HL-60 (cell line): ENCODE data around the gene WDR5.

ENCODE experiments used
- DNase-seq, 2 experiments: peaks; one replicate each; pipeline ENCODE4 v3.0.0-alpha.2; 2010 to 2020; ENCODE audit warnings: low read depth in 1 of 2, low spot score in 1 of 2
- H3K27ac ChIP-seq: fragments of 250-450 bp; sonication (Bioruptor Pico); replicated peaks from 2 replicates; pipeline ENCODE4 v1.5.1; 2020; ENCODE audit warnings: mild to moderate bottlenecking, moderate library complexity
- H3K27me3 ChIP-seq: fragments of 250-450 bp; sonication (Bioruptor Pico); 2 replicates; pipeline ENCODE4 v1.5.1; 2021; ENCODE audit warnings: mild to moderate bottlenecking, moderate library complexity; ENCODE audit not compliant: insufficient read depth, poor library complexity, severe bottlenecking
- H3K4me3 ChIP-seq: replicated peaks from 2 replicates; pipeline ENCODE4 v1.5.1; 2011; ENCODE audit warnings: mild to moderate bottlenecking, control low read depth, low read length; ENCODE audit not compliant: insufficient read depth
- CTCF ChIP-seq: IDR thresholded peaks from one replicate; pipeline ENCODE4 v1.5.1; 2011; ENCODE audit warnings: low read length, control low read depth, inconsistent platforms; ENCODE audit not compliant: insufficient read depth
- GABPA ChIP-seq: IDR thresholded peaks from 2 replicates; pipeline ENCODE4 v1.6.1; 2012; ENCODE audit warnings: low read depth
- POLR2AphosphoS5 ChIP-seq: IDR thresholded peaks from 2 replicates; pipeline ENCODE4 v1.6.1; 2012; ENCODE audit warnings: low read depth
- SPI1 ChIP-seq: IDR thresholded peaks from 2 replicates; pipeline ENCODE4 v1.6.1; 2012; ENCODE audit warnings: low read depth, mild to moderate bottlenecking, borderline replicate concordance
- TF ChIP-seq, protein P1 (sequence below): IDR thresholded peaks from 2 replicates; pipeline ENCODE4 v1.6.1; 2012; ENCODE audit warnings: low read depth; ENCODE audit not compliant: insufficient replicate concordance

The WDR5 gene

DNA sequence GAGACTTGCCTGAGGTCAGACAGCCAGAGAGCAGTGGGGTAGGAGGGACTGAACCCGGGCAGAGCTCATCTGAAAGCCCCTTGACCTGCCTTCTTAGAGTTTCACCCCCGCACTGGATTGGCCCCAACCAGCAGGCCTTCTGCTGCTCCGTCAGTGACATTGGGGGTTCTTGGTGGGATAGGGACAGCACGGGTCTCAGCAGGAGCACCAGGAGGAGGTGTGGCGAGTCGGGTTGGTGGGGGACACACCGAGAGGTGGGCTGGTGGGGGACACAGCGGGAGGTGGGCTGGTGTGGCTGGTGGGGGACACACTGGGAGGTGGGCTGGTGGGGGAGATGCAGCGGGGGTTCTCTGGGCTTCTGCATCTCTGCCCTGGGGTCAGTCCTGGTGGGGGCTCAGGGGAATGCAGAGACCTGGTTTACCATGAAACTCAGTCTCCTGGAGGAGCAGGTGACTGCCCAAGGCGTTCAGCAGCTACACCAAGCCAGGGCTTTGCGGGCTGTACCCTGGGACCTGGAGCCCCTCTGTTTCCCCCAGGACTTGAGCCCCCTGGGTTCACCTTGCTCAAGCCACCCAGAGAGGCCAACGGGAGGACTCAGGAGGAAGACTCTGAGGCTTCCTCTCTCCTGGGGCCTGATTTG is 56.5 kb downstream of the WDR5 start:
- DNase-seq, result no peak
- peak overlapping the region; percentile 57 for H3K27ac ChIP-seq
- H3K4me3 ChIP-seq, result no peak overlapping the region
- TF ChIP-seq GABPA (no peak), CTCF (no peak), SPI1 (no peak), POLR2AphosphoS5 (no peak)
- TF ChIP-seq, protein P1, sequence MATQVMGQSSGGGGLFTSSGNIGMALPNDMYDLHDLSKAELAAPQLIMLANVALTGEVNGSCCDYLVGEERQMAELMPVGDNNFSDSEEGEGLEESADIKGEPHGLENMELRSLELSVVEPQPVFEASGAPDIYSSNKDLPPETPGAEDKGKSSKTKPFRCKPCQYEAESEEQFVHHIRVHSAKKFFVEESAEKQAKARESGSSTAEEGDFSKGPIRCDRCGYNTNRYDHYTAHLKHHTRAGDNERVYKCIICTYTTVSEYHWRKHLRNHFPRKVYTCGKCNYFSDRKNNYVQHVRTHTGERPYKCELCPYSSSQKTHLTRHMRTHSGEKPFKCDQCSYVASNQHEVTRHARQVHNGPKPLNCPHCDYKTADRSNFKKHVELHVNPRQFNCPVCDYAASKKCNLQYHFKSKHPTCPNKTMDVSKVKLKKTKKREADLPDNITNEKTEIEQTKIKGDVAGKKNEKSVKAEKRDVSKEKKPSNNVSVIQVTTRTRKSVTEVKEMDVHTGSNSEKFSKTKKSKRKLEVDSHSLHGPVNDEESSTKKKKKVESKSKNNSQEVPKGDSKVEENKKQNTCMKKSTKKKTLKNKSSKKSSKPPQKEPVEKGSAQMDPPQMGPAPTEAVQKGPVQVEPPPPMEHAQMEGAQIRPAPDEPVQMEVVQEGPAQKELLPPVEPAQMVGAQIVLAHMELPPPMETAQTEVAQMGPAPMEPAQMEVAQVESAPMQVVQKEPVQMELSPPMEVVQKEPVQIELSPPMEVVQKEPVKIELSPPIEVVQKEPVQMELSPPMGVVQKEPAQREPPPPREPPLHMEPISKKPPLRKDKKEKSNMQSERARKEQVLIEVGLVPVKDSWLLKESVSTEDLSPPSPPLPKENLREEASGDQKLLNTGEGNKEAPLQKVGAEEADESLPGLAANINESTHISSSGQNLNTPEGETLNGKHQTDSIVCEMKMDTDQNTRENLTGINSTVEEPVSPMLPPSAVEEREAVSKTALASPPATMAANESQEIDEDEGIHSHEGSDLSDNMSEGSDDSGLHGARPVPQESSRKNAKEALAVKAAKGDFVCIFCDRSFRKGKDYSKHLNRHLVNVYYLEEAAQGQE, result no peak
- no peaks in the 10 kb centered on the region for H3K27me3 ChIP-seq

- peak overlapping the region; percentile 57 for H3K27ac ChIP-seq
- no peaks in the 10 kb centered on the region for H3K27me3 ChIP-seq
- DNase-seq, result peak in 1 of 2 experiments; percentile 62
- TF ChIP-seq SPI1 (no peak), POLR2AphosphoS5 (peak; percentile 40; the same call in 1 of the 2 replicates)
- H3K4me3 ChIP-seq, result no peak overlapping the region
Measured at GRCh38 chr9:134192951-134193731, 57.3 kb downstream of the WDR5 start.

GRCh38 chr9:134193912-134194535 is 58.1 kb downstream of the WDR5 start:
- TF ChIP-seq GABPA (no peak), POLR2AphosphoS5 (no peak), CTCF (no peak)
- TF ChIP-seq, protein P1, result no peak
- H3K27ac ChIP-seq, result no peak overlapping the region
- no peak overlapping the region for H3K4me3 ChIP-seq
- no peaks in the 10 kb centered on the region for H3K27me3 ChIP-seq
- no peak for DNase-seq

DNA sequence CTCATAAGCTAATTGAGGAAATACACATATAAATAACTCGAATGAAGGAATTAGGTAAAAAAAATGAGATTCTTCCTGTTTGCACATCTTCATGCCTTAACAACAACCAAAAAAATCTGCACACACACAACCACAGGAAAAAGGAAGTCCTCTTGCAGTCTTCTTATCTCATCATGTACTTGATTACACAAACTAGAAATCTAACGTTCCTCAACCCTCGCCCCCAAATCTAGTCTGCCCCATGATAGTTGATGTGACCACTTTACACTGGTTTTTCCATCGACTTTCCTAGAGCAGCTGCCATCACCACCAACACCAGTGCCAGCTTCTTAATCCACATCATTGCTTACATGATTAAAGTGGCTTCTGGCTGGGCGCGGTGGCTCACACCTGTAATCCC is 59.7 kb downstream of the WDR5 start:
- peak overlapping the region; percentile 64 for H3K27ac ChIP-seq
- TF ChIP-seq GABPA, result peak; percentile 66
- TF ChIP-seq, protein P1, result no peak
- peak; percentile 95 for TF ChIP-seq SPI1
- no peak for TF ChIP-seq CTCF
- 0 out of 2 replicates have a peak, but pooled peaks have one; percentile 35 for TF ChIP-seq POLR2AphosphoS5
- H3K27me3 ChIP-seq, result no peaks in the 10 kb centered on the region

More for the DNA sequence above, 59.7 kb downstream of the WDR5 start:
- peak; percentile 63 to 83 for DNase-seq
- no peak overlapping the region for H3K4me3 ChIP-seq
